ENCODE measurements around the gene ZNF630.
A peak's percentile ranks its signal among the peaks of the same experiment; 100 is the strongest.
"Not testable (repeated sequence)": the region's sequence is repeated elsewhere in the genome, so short reads cannot be mapped to it uniquely, and the experiment has no call there.

Gene ZNF630

DNA sequence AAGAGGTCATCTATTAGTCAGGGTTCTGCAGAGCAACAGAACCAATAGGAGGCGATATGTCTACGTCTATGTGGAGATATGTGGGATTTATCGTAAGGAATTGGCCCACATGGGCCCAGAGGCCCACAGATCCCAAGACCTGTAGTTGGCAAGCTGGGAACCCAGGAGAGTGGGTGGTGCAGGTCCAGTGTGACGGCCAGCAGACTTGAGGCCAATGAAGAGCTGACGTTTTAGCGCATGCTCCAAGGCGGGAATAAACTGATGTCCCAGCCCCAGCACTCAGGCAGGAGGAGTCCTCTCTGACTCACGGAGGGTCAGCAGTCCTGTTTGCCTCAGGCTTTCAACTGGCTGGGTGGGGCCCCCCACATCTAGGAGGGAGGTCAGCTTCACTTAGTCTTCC, 43.3 kb downstream of the ZNF630 start:
- no peak for DNase-seq

DNA sequence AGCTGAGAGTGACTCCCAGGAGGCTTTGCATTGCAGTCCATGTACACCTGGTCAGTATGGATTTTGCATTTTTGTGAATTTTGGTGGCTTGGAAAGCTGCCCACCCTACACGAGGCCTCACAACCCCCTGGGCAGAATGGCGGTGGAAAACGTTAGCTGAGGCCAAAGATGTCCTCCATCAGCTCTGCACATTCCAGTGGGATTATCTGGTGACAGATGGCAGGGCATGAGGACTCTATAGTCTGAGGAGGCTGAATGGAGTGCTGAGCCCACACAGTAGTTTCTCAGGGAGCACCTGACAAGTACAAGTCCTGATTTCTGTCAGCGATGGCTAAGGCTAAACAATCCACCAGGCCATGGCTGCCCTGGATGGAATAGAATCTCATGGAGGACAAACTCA, 43.9 kb downstream of the ZNF630 start:
- DNase-seq: not testable (repeated sequence)

DNA sequence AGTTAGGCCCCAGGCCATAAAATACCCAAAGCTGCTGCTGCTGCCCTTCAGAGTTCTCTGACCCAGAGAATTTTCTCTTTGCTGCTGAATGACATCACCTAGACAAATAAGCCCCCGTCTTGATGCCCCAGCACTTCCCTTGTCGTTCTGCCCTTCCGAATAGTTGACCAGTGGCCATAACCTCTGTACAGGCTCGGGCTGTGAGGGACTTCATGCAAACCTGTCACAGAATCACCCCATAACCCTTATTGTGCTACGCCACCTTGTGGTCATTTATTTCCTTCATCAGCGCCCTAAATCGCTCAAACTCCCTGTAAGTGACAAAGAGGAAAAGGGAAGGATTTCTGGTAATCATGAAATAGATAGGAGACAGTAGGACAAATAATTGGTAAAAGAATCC, 45.9 kb downstream of the ZNF630 start:
- DNase-seq: no peak

DNA sequence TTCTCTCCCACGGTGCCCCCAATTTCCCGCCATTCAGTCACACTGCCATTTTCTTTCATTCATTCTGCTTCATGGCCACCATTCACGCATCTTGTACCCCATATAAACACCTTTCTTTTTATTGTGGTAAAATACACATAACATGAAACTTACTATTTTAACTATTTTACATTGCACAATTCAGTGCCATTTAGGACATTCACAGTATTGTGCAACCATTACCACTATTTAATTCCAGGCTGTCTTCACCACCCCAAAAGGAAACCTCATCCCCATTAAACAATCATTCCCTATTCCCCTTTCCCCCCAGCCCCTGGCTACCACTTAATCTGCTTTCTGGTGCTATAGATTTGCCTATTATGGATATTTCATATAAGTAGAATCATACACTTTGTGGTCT, 48.7 kb downstream of the ZNF630 start:
- no peak for DNase-seq

DNA sequence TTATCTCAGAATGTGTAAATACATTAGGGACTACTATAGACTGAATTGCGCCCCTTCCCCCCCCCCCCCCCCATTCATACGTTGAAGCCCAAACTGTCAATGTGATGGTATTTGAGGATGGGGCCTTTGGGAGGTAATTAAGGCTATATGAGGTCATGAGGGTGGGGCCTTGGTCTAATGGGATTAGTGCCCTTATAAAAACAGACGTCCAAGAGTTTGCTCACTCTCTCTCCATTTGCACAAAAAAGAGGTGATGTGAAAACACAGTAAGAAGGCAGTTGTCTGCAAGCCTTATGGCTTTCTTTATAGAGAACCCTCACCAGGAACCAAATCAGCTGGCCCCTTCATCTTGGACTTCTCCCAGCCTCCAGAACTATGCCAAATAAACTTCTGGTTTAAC, 49.3 kb downstream of the ZNF630 start:
- DNase-seq: no peak

DNA sequence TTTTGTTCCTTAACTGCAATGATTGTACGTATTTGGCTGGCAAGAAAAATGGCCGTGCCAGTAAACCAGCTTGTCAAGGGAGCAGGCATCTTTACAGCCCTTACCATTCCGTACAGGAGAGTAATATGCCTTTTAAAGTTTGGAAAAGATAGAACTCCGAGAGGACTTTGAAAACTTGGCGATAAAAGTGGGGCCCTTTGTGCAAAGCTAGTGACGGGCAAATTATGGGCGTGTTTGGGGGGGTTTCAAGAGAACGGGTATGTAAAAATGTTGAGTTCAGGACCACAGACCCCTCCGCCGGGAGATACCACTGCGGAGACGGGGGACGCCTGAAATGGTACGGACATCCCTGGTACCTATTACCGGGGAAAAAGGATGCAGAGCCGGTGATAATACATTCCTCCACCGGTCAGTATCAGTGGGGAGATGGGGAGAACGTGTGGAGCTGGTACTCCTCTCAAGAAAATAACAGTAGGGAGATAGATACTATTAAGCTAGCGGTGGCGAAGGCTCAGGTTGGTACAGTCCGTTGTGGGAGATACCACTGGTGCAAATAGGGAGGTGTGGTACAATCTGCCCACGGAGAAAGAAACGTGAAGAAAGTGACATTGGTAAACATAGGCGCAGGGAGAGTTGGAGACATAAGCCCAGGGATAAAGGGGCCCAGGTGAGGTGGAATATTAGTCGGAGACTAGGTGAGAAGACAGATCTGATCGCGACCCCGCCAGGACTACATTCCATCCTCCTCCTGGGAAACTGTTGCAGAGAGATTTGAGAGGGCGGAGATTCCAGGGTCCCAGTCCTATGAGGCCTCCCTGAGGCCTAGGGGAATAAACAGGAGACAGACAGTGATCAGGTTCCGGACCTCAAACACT, 50.2 kb downstream of the ZNF630 start:
- peak; percentile 42 for DNase-seq

DNA sequence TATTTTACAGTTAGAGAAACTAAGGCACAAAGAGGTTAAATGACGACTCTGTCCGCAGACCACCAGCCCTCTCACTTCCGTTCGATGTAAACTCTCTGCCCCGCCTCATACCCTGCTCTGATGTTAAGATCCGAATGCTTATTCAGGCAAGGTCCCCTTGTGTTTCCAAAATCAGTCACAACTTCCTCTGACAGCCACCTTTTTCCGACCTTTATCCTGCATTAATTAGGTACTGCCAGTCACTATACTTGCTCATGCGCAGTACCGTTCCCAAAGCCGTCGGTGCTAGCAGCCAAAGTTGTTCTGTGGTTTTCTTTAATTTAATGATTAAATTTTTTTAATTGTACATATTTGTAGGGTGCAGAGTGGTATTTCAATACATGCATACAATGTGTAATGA, 51.0 kb downstream of the ZNF630 start:
- DNase-seq: not testable (repeated sequence)

DNA sequence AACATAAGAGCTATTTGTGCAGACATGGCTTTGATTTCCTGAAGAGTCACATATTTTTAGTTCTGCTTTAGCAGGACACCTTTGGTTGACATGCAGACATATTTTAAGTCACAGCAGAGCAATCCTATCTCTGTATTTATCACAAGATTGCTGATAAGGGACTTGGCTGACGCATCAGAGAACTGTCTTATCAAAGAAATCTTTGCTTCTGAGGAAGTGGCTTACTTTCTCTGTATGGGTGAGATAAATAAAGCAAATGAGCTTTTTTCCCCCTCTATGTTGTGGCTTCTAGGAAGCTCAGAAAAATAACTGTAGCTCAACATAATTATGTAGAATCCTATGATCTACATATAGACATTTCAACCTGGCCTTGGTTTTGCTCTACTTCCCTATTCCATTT, 51.5 kb downstream of the ZNF630 start:
- DNase-seq: not testable (repeated sequence)

DNA sequence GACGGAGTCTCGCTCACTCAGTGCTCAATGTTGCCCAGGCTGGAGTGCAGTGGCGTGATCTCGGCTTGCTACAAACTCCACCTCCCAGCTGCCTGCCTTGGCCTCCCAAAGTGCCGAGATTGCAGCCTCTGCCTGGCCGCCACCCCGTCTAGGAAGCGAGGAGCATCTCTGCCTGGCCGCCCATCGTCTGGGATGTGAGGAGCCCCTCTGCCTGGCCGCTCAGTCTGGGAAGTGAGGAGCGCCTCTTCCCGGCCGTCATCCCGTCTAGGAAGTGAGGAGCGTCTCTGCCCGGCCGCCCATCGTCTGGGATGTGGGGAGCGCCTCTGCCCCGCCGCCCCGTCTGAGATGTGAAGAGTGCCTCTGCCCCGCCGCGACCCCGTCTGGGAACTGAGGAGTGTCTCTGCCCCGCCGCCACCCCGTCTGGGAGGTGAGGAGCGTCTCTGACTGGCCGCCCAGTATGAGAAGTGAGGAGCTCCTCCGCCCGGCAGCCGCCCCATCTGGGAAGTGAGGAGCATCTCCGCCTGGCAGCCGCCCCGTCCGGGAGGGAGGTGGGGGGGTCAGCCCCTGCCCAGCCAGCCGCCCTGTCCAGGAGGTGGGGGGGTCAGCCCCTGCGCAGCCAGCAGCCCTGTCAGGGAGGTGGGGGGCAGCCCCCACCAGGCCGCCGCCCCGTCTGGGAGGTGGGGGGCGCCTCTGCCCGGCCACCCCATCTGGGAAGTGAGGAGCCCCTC, 54.7 kb downstream of the ZNF630 start:
- DNase-seq: not testable (repeated sequence)

DNA sequence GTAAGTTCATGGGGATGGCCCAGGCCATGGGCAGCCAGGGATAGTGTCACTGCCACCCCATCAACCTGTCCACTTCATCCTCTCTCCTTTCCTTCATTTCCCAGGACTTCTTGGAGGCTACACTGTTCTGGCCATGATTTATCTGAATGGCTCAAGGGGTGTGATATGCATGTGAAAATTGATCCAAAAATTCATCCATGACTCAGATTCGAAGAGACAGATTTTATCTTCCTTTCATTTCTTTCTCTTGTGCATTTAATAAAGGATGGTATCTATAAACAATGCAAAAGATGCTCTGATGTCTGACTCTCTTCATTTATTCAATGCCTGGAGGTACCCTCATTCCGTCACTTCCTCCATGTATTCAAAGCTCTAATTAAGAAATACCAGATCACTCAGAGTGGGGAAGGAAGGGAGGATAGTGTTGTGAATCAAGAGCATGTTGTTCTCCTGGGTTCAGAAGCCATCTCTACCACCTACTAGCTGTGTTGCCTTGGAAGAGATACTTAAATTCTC, 61.9 kb downstream of the ZNF630 start:
- not testable (repeated sequence) for DNase-seq

Measured in NCI-H1436 treated with DMSO at 0.1 percent for 48 hours (cell line).